ENCODE measurements around the gene ZEB2. TPM values are rescaled to one million over a fixed set of nuclear protein-coding genes. Genes with fewer than 3 reads are reported as not detected.

Gene ZEB2
- total and polyA plus RNA-seq, 2 donors (not counting 3 experiments of a cell fraction or from before 2014, with no cell fraction given): 17.9 to 49.6 TPM

- dilution Hi-C loops (cut with MboI; ENCODE audit: extremely low pct_ligation_motif_present, low sequenced_read_pairs) (loop anchor here (25.0 kb wide), 1 partner anchor 145 kb away; no protein-coding TSS in a partner anchor), intact Hi-C loops (cut with micrococcal nuclease) (no loop called here)
- H3K79me2 ChIP-seq (ENCODE audit: control insufficient read depth, insufficient read depth, low read length): peaks cover 57% of the 10 kb centered on the region
- H2AFZ ChIP-seq (ENCODE audit: low read depth, low read length): no peak overlapping the region
- H3K4me1 ChIP-seq (ENCODE audit: control insufficient read depth, extremely low read depth, insufficient read depth, low read length): peaks cover 19% of the 10 kb centered on the region
- H4K20me1 ChIP-seq (replicated peaks; ENCODE audit: control insufficient read depth, extremely low read depth, insufficient read depth, low read length): no peaks in the 10 kb centered on the region
- POLR2A ChIA-PET: no interaction called here
- H3K9me3 ChIP-seq (replicated peaks; ENCODE audit: control insufficient read depth, insufficient read depth, low read length): no peaks in the 10 kb centered on the region
- H3K4me3 ChIP-seq (replicated peaks in 1 of 3; ENCODE audit: insufficient read depth in 1 of 3, low read depth in 1 of 3, low read length in 3 of 3): no peak overlapping the region
- no TSS peak for BruUV-seq (replicated peaks)
- CTCF ChIA-PET: interaction anchor here (1.0 to 2.1 kb wide), 2 partner anchors 10 to 14 kb away, joined by 4 to 6 read pairs; no protein-coding TSS in a partner anchor
- H3K27ac ChIP-seq (ENCODE audit: insufficient read depth, low read depth, low read length): no peak overlapping the region
- FAIRE-seq (no peak), DNase-seq (ENCODE audit: low read depth, low spot score) (no peak)
- no peak overlapping the region for H3K9ac ChIP-seq (replicated peaks; ENCODE audit: extremely low read depth, insufficient read depth, low read length)
- no peak for TF ChIP-seq MAX (IDR thresholded peaks at IDR 0.05; ENCODE audit: insufficient read depth, insufficient read length)
- TF ChIP-seq FOS (IDR thresholded peaks at IDR 0.05; ENCODE audit: borderline replicate concordance, insufficient read depth, low read length): no peak
- no peak for TF ChIP-seq GATA2 (IDR thresholded peaks at IDR 0.05; ENCODE audit: insufficient read depth, insufficient read length, low read depth, low read length)
- no peak for TF ChIP-seq JUN (IDR thresholded peaks at IDR 0.05; ENCODE audit: borderline replicate concordance, insufficient read depth, insufficient read length, low read depth)
- TF ChIP-seq EZH2 (IDR thresholded peaks at IDR 0.05; ENCODE audit: borderline replicate concordance, low read depth, low read length, severe bottlenecking): no peak
- no peak for TF ChIP-seq POLR2A (IDR thresholded peaks at IDR 0.05; ENCODE audit: low read depth, low read length)
- TF ChIP-seq MYC (IDR thresholded peaks at IDR 0.05; ENCODE audit: low read depth, low read length): no peak
- no peak for TF ChIP-seq CTCF (IDR thresholded peaks at IDR 0.05; ENCODE audit: extremely low read depth in 1 of 2, insufficient read depth in 1 of 2, low read depth in 1 of 2, low read length in 2 of 2)
- TF ChIP-seq POLR2AphosphoS5 (IDR thresholded peaks at IDR 0.05; ENCODE audit: insufficient read depth, low read depth, low read length): no peak
- no peaks in the 10 kb centered on the region for H3K9me1 ChIP-seq (replicated peaks; ENCODE audit: control insufficient read depth, extremely low read depth, insufficient read depth, low read length)
- H3K27me3 ChIP-seq (ENCODE audit: control insufficient read depth in 2 of 2, insufficient read depth in 2 of 2, low read length in 2 of 2): no peaks in the 10 kb centered on the region
- H3K36me3 ChIP-seq (ENCODE audit: control insufficient read depth in 2 of 2, extremely low read depth in 1 of 2, insufficient read depth in 2 of 2, low read length in 2 of 2): no peaks in the 10 kb centered on the region
- H3K4me2 ChIP-seq (ENCODE audit: insufficient read depth, low read length): peak overlapping the region; percentile 8
These were observed 12.3 kb downstream of the ZEB2 start for GRCh38 chr2:144507441-144508171.

All from endothelial cell of umbilical vein (primary cell).